ENCODE measurements around the gene TMEM238. TPM values are rescaled to one million over a fixed set of nuclear protein-coding genes. Genes with fewer than 3 reads are reported as not detected.

The TMEM238 gene
- total RNA-seq, 1 experiment from 2014 or later, result not detected

- no peaks in the 10 kb centered on the region for H3K27me3 ChIP-seq (replicated peaks)
- H3K36me3 ChIP-seq, result peaks cover 12% of the 10 kb centered on the region
- H3K4me3 ChIP-seq, result no peak overlapping the region
- 0 out of 2 replicates have a peak, but pooled peaks cover 2% of the 10 kb centered on the region for H3K9me3 ChIP-seq (replicated peaks)
- peaks cover 26% of the 10 kb centered on the region for H3K4me1 ChIP-seq (replicated peaks)
- DNase-seq (ENCODE audit: low read depth in 1 of 2, low spot score in 2 of 2), result no peak
- no peak overlapping the region for H3K27ac ChIP-seq
Measured at GRCh38 chr19:55382013-55382412, 2.1 kb downstream of the TMEM238 start.

- no peak for DNase-seq (ENCODE audit: low read depth in 1 of 2, low spot score in 2 of 2)
- Histone ChIP-seq H3K27me3 (replicated peaks) (no peaks in the 10 kb centered on the region), H3K27ac (no peak overlapping the region), H3K9me3 (replicated peaks) (0 out of 2 replicates have a peak, but pooled peaks cover 2% of the 10 kb centered on the region), H3K4me1 (replicated peaks) (peaks cover 15% of the 10 kb centered on the region), H3K4me3 (no peak overlapping the region), H3K36me3 (no peaks in the 10 kb centered on the region)
Measured at GRCh38 chr19:55379174-55379573, 4.9 kb downstream of the TMEM238 start.

- Histone ChIP-seq H3K36me3 (no peaks in the 10 kb centered on the region), H3K4me1 (replicated peaks) (peaks cover 20% of the 10 kb centered on the region), H3K9me3 (replicated peaks) (no peaks in the 10 kb centered on the region), H3K27me3 (replicated peaks) (no peaks in the 10 kb centered on the region), H3K4me3 (no peak overlapping the region), H3K27ac (no peak overlapping the region)
- DNase-seq (ENCODE audit: low read depth in 1 of 2, low spot score in 2 of 2), result no peak
Measured at GRCh38 chr19:55377356-55378131, 6.5 kb downstream of the TMEM238 start.

GRCh38 chr19:55376241-55376933 lies 7.7 kb downstream of the TMEM238 start, which contains the start of gene TMEM190:
TSS of gene TMEM190 (plus strand) at chr19:55376826. CDS start at chr19:55376854, 28 bp downstream.
- no peaks in the 10 kb centered on the region for H3K36me3 ChIP-seq
- H3K4me1 ChIP-seq (replicated peaks), result peaks cover 32% of the 10 kb centered on the region
- no peaks in the 10 kb centered on the region for H3K9me3 ChIP-seq (replicated peaks)
- H3K27me3 ChIP-seq (replicated peaks), result no peaks in the 10 kb centered on the region
- H3K4me3 ChIP-seq, result no peak within 1 kb of the TSS
- no peak for DNase-seq (ENCODE audit: low read depth in 1 of 2, low spot score in 2 of 2)
- H3K27ac ChIP-seq, result no peak within 1 kb of the TSS

- Histone ChIP-seq H3K27ac (peak overlapping the region; percentile 92), H3K36me3 (peaks cover 7% of the 10 kb centered on the region), H3K9me3 (replicated peaks) (no peaks in the 10 kb centered on the region), H3K4me1 (replicated peaks) (peaks cover 48% of the 10 kb centered on the region), H3K4me3 (no peak overlapping the region), H3K27me3 (replicated peaks) (no peaks in the 10 kb centered on the region)
- peak; percentile 86 to 94 for DNase-seq (ENCODE audit: low read depth in 1 of 2, low spot score in 2 of 2)
Measured at GRCh38 chr19:55373993-55374757, 9.9 kb downstream of the TMEM238 start.

GRCh38 chr19:55373306-55373992 lies 10.6 kb downstream of the TMEM238 start:
- DNase-seq (ENCODE audit: low read depth in 1 of 2, low spot score in 2 of 2), result peak in 1 of 2 experiments; percentile 38
- peaks cover 55% of the 10 kb centered on the region for H3K4me1 ChIP-seq (replicated peaks)
- H3K4me3 ChIP-seq, result no peak overlapping the region
- H3K36me3 ChIP-seq, result peaks cover 14% of the 10 kb centered on the region
- no peaks in the 10 kb centered on the region for H3K9me3 ChIP-seq (replicated peaks)
- no peaks in the 10 kb centered on the region for H3K27me3 ChIP-seq (replicated peaks)
- H3K27ac ChIP-seq, result peak overlapping the region; percentile 92

GRCh38 chr19:55372316-55373081 lies 11.6 kb downstream of the TMEM238 start:
- peaks cover 24% of the 10 kb centered on the region for H3K36me3 ChIP-seq
- no peaks in the 10 kb centered on the region for H3K27me3 ChIP-seq (replicated peaks)
- H3K4me1 ChIP-seq (replicated peaks), result peaks cover 58% of the 10 kb centered on the region
- no peaks in the 10 kb centered on the region for H3K9me3 ChIP-seq (replicated peaks)
- H3K4me3 ChIP-seq, result no peak overlapping the region
- peak overlapping the region; percentile 76 for H3K27ac ChIP-seq
- peak; percentile 93 to 95 for DNase-seq (ENCODE audit: low read depth in 1 of 2, low spot score in 2 of 2)

GRCh38 chr19:55370305-55370988 lies 13.6 kb downstream of the TMEM238 start, which contains the start of gene IL11:
TSS of gene IL11 (minus strand) at chr19:55370463. CDS start at chr19:55370310, 153 bp downstream.
- DNase-seq (ENCODE audit: low read depth in 1 of 2, low spot score in 2 of 2), result peak; percentile 85 to 90
- peak within 1 kb of the TSS; percentile 71 for H3K27ac ChIP-seq
- H3K27me3 ChIP-seq (replicated peaks), result no peaks in the 10 kb centered on the region
- peaks cover 42% of the 10 kb centered on the region for H3K36me3 ChIP-seq
- no peaks in the 10 kb centered on the region for H3K9me3 ChIP-seq (replicated peaks)
- H3K4me1 ChIP-seq (replicated peaks), result peaks cover 61% of the 10 kb centered on the region
- H3K4me3 ChIP-seq, result peak within 1 kb of the TSS; percentile 88

- peaks cover 49% of the 10 kb centered on the region for H3K36me3 ChIP-seq
- H3K9me3 ChIP-seq (replicated peaks), result no peaks in the 10 kb centered on the region
- H3K27ac ChIP-seq, result peak overlapping the region; percentile 45
- H3K4me1 ChIP-seq (replicated peaks), result peaks cover 67% of the 10 kb centered on the region
- peak overlapping the region; percentile 88 for H3K4me3 ChIP-seq
- DNase-seq (ENCODE audit: low read depth in 1 of 2, low spot score in 2 of 2), result peak; percentile 73 to 88
- H3K27me3 ChIP-seq (replicated peaks), result no peaks in the 10 kb centered on the region
Measured at GRCh38 chr19:55369653-55370304, 14.3 kb downstream of the TMEM238 start.

GRCh38 chr19:55368701-55369563 lies 15.2 kb downstream of the TMEM238 start:
- no peaks in the 10 kb centered on the region for H3K27me3 ChIP-seq (replicated peaks)
- H3K9me3 ChIP-seq (replicated peaks), result no peaks in the 10 kb centered on the region
- peaks cover 64% of the 10 kb centered on the region for H3K4me1 ChIP-seq (replicated peaks)
- DNase-seq (ENCODE audit: low read depth in 1 of 2, low spot score in 2 of 2), result peak; percentile 62 to 71
- peak overlapping the region; percentile 32; the same call in 1 of the 2 replicates for H3K27ac ChIP-seq
- H3K36me3 ChIP-seq, result peaks cover 52% of the 10 kb centered on the region
- H3K4me3 ChIP-seq, result peak overlapping the region; percentile 88

GRCh38 chr19:55368106-55368505 lies 16.0 kb downstream of the TMEM238 start:
- DNase-seq (ENCODE audit: low read depth in 1 of 2, low spot score in 2 of 2), result no peak
- Histone ChIP-seq H3K4me3 (peak overlapping the region; percentile 88), H3K9me3 (replicated peaks) (no peaks in the 10 kb centered on the region), H3K4me1 (replicated peaks) (peaks cover 59% of the 10 kb centered on the region), H3K27ac (no peak overlapping the region), H3K27me3 (replicated peaks) (no peaks in the 10 kb centered on the region), H3K36me3 (peaks cover 52% of the 10 kb centered on the region)
